B cell (primary cell): Measurements from ENCODE around the gene NTSR2.

ENCODE experiments used
- CTCF ChIP-seq: fragments of 200-600 bp; IDR thresholded peaks from one replicate; pipeline ENCODE4 v1.8.0; 2022; ENCODE audit warnings: antibody characterized with exemption, mild to moderate bottlenecking
- EZH2 ChIP-seq: IDR thresholded peaks from 2 replicates; pipeline ENCODE4 v1.6.1; 2012; ENCODE audit warnings: borderline replicate concordance, low read depth, mild to moderate bottlenecking, moderate library complexity, low read length; ENCODE audit not compliant: insufficient read depth, poor library complexity, severe bottlenecking

DNA sequence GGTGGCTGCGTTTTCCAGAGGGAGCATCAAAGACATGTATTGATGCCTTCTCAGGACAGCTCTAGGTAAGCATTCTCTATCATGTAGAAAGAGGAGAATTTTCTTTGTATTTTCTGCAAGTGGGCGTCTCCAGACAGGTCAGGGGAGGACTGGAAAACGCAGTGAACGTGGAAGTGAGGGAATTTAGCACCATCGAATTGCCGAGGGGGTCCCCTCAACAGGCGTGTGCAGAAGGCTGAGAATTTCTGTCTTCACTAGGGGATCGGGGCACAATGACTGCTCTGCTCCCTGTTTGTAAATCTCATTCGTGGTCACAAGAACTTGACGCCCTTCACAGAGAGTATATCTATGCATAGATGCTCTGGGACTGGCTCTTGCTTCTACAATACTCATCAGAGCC, 5.0 kb upstream of the NTSR2 start:
- TF ChIP-seq CTCF (no peak), EZH2 (no peak)
